ENCODE results near the gene STX18.

GRCh38 chr4:4518747-4519146 is 23.1 kb downstream of the STX18 start:
- TF ChIP-seq CTCF (conservative IDR thresholded peaks at IDR 0.05 in 1 of 2, IDR thresholded peaks at IDR 0.05 in 1 of 2; ENCODE audit: low read depth in 1 of 2, low read length in 2 of 2) (no peak), EZH2 (IDR thresholded peaks at IDR 0.05; ENCODE audit: low read length, missing control alignments) (no peak)
